ENCODE measurements around the gene LZTS2. TPM values are rescaled to one million over a fixed set of nuclear protein-coding genes. Genes with fewer than 3 reads are reported as not detected.

LZTS2 gene
- total RNA-seq (2022; extraction: Qiagen RNA extraction) = 28.7 to 41.3 TPM (median 39.6 TPM) in 5 replicates

DNA sequence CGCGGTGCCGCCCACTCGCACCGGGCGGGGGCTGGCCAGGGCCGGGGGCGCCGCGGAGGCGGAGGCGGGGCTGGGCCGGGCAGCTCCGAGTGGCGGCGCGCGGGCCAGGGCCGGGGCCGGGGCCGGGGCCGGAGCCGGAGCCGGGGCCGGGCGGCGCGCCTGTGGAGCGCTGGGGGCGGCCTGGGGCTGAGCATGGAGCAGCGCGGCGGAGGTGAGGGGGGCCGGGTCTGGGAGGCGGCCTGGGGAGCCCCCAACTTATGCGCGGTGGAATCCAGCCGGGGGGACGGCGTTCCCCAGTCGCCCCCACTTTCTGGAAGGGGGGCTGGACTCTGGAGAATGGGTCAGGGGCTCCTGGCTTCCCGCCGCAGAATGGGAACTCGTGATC lies at the start of gene LZTS2:
Gene LZTS2 (plus strand): TSS at position 67 of the 385 bp plus-strand sequence. CDS start 2,731 bp downstream, outside the sequence.

GRCh38 chr10:100969187-100970075 lies 30.2 kb upstream of the LZTS2 start, which contains the start of gene SEMA4G:
TSS of gene SEMA4G (plus strand) at chr10:100969504. CDS start at chr10:100972913, 3,409 bp downstream.

DNA sequence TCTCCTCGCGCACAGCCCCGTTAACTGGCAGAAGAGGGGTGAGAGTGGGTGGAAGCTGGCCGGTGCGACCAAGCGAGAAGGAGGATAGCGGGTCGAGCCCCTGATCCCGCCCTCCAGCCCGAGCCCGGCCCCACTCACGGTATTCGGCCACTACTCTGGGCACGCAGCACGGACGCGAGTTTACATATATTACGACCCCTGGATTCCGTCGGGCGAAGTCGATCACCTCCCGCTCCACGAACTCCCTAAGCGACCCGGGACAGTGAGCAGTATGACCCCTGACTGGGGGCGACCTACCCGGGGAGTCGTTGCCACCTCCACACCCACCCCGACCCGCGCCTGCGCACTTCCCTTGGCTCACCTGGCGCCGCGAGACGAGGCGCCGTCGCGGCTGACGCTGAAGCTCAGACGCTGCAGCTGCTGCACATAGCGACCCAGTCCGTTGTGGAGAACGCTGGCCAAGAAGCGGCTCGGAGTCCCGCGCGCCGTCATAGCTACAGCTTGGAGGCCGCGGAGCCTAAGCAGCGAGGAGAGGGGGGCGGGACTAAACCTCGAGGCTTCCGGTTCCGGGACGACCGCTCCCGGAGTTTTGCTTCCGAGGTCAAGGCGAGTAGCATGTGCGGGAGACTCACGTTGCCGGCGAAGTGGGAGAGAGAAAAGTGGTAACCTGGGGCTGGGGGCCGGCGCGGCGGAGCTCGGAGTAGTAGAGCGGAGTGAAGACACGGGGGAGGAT lies 12.5 kb upstream of the LZTS2 start, which contains the start of the genes MRPL43 and TWNK:
Gene MRPL43 (minus strand): TSS at position 546 of the 733 bp plus-strand sequence. CDS start 54 bp downstream, at position 492.
Gene TWNK (plus strand): TSS at position 592 of the 733 bp plus-strand sequence. CDS start 668 bp downstream, outside the sequence.

DNA sequence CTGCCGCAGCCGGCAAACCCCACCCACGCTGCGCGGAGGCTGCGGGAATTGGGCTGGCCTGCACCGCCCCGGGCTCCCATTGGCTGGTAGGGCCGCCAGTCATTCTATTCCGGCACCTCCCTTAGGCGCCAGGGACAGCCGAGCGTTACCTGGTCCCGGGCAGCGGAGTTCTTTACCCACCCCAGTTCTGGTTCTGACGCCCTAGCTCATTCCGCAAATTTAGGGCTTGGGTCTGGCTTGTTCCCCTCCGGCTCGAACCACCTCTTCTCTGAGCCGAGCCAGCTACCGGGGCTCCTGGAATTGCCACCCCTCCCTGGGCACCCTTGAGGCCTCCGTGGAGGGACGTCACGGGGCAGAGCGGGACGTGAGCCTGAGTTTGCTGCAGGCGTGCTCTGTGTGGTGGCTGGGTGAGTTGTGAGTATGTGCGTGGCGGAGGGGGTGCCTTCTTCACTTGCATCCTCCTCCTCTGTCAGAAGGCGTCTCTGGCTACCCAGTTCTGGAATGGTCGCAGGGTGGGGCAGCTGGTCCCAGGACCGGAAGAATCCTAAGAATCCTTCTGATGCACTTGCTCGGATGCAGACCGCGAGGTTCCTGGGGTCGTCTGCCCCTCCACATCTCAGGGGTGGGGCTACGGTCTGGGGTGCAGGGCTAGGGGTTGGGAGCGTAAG lies 31.7 kb downstream of the LZTS2 start, which contains the start of the genes PDZD7 and SFXN3:
Gene PDZD7 (minus strand): TSS at position 2 of the 668 bp plus-strand sequence. CDS start 910 bp downstream, outside the sequence.
Gene SFXN3 (plus strand): TSS at position 107 of the 668 bp plus-strand sequence. CDS start 3,461 bp downstream, outside the sequence.

Other genes with a start within 250 kb of the LZTS2 start
- 8.2 to 9.1 TPM (median 8.9 TPM) in 5 replicates for gene SLF2, start 86.8 kb upstream of the LZTS2 start, total RNA-seq (2022; extraction: Qiagen RNA extraction)
- gene SEMA4G, start 30.3 kb upstream of the LZTS2 start, total RNA-seq (2022; extraction: Qiagen RNA extraction) = 6.5 to 8.0 TPM (median 7.4 TPM) in 5 replicates
- gene MRPL43, start 12.3 kb upstream of the LZTS2 start, total RNA-seq (2022; extraction: Qiagen RNA extraction) = 72.7 to 102 TPM (median 95.3 TPM) in 5 replicates
- gene TWNK, start 12.3 kb upstream of the LZTS2 start, total RNA-seq (2022; extraction: Qiagen RNA extraction) = 34.6 to 41.4 TPM (median 37.0 TPM) in 5 replicates
- 0.64 to 1.5 TPM (median 1.1 TPM) in 5 replicates for gene PDZD7, start 31.3 kb downstream of the LZTS2 start, total RNA-seq (2022; extraction: Qiagen RNA extraction)
- gene SFXN3, start 31.4 kb downstream of the LZTS2 start, total RNA-seq (2022; extraction: Qiagen RNA extraction) = 41.6 to 48.3 TPM (median 45.5 TPM) in 5 replicates
- gene KAZALD1, start 62.2 kb downstream of the LZTS2 start, total RNA-seq (2022; extraction: Qiagen RNA extraction) = 2.0 to 3.4 TPM (median 3.1 TPM) in 5 replicates
- gene TLX1, start 131.5 kb downstream of the LZTS2 start, total RNA-seq (2022; extraction: Qiagen RNA extraction) = not detected in 5 replicates
- not detected in 5 replicates for gene LBX1, start 229.7 kb downstream of the LZTS2 start, total RNA-seq (2022; extraction: Qiagen RNA extraction)

Data from A549 treated with AZD2906 at 1 μM for 4 hours (cell line).